PFSK-1 (cell line): ENCODE measurements around the gene MBD3L5.

Experiments used
- POLR2AphosphoS5 ChIP-seq: IDR thresholded peaks from 2 replicates; pipeline ENCODE4 v1.6.1; 2012; ENCODE audit warnings: low read depth, mild to moderate bottlenecking, control low read depth, low read length, moderate library complexity
- REST ChIP-seq, 2 experiments: IDR thresholded peaks; 2 replicates each; pipeline versions ENCODE4 v1.6.1 to v1.8.0; 2011 to 2012; ENCODE audit warnings: low read depth in 2 of 2, low read length in 2 of 2, control low read depth in 1 of 2, inconsistent platforms in 1 of 2, mild to moderate bottlenecking in 1 of 2, moderate library complexity in 1 of 2; ENCODE audit not compliant: insufficient read depth in 1 of 2
- SIN3A ChIP-seq: IDR thresholded peaks from 2 replicates; pipeline ENCODE4 v1.6.1; 2012; ENCODE audit warnings: mild to moderate bottlenecking, low read length, moderate library complexity, borderline replicate concordance; ENCODE audit not compliant: insufficient read depth
- TAF1 ChIP-seq: IDR thresholded peaks from 2 replicates; pipeline ENCODE4 v1.6.1; 2012; ENCODE audit warnings: low read length, control low read depth, borderline replicate concordance; ENCODE audit not compliant: insufficient read depth

DNA sequence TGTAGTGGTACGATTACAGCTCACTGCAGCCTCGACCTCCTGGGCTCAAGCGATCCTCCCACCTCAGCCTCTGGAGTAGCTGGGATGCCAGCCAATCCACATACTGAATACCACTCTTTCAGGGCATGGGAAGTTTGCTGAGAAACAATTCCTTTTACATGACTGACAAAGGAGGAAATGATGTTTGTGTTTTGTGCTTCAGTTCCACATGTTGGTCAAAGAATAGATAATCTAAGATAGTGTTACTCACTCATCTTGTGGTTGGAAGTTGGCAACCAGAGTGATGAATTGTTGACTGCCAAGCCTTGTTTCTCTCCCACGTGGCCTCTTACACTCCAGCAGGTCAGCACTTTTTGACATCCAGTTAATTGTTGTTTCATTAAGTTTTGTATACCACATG lies 16.7 kb upstream of the MBD3L5 start:
- no peak for TF ChIP-seq SIN3A
- TF ChIP-seq POLR2AphosphoS5, result no peak
- TF ChIP-seq TAF1, result no peak
- no peak for TF ChIP-seq REST (IDR thresholded peaks at IDR 0.05; ENCODE audit: insufficient read depth in 1 of 2, low read depth in 2 of 2, low read length in 2 of 2)
